Astrocyte (in vitro differentiated cells and primary cell): Measurements from ENCODE around the gene AMER2.

ENCODE experiments used
- CTCF ChIP-seq: IDR thresholded peaks from 2 replicates; pipeline ENCODE4 v1.5.1; 2011; ENCODE audit warnings: low read depth, mild to moderate bottlenecking, inconsistent platforms, low read length, moderate library complexity; ENCODE audit not compliant: insufficient read depth
- EZH2 ChIP-seq: IDR thresholded peaks from 2 replicates; pipeline ENCODE4 v1.6.1; 2012; ENCODE audit warnings: mild to moderate bottlenecking, low read length, inconsistent platforms; ENCODE audit not compliant: insufficient read depth

GRCh38 chr13:25174304-25174703 lies 2.2 kb upstream of the AMER2 start:
- no peak for TF ChIP-seq CTCF
- TF ChIP-seq EZH2, result no peak
